GM12891 (cell line): Measurements from ENCODE around the gene PRLR.

ENCODE experiments used
- PAX5 ChIP-seq: IDR thresholded peaks from 2 replicates; pipeline ENCODE4 v1.6.1; 2011; ENCODE audit warnings: low read length, moderate library complexity, mild to moderate bottlenecking; ENCODE audit not compliant: insufficient read depth, severe bottlenecking
- POLR2A ChIP-seq: IDR thresholded peaks from 2 replicates; pipeline ENCODE4 v1.6.1; 2011; ENCODE audit warnings: low read depth, low read length, control low read depth
- POLR2AphosphoS5 ChIP-seq: IDR thresholded peaks from 2 replicates; pipeline ENCODE4 v1.6.1; 2011; ENCODE audit warnings: low read depth, low read length, control low read depth
- POU2F2 ChIP-seq: IDR thresholded peaks from 2 replicates; pipeline ENCODE4 v1.6.1; 2011; ENCODE audit warnings: low read depth, mild to moderate bottlenecking, control low read depth, low read length, moderate library complexity
- TAF1 ChIP-seq: IDR thresholded peaks from 2 replicates; pipeline ENCODE4 v1.6.1; 2011; ENCODE audit warnings: low read depth, low read length, control low read depth

DNA sequence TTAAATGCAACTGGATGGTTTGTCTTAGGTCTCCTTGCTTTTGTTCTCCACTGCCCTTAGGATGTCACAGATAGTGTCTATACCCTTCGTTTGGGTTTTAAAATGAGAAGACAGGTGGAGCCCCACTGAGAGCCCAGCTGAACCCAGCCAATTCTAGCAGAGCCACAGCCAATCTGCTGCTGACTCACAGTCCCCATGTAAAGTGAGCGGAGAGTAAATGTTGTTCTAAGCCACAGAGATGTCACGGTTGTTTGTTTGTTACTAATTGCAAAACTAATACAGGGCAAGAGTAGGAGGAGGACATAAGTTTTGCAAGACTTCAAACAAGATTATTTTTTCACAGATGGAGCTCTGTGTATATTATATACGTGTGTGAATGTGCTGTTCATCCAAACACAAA lies 132.1 kb downstream of the PRLR start:
- TF ChIP-seq POLR2A = no peak
- TF ChIP-seq PAX5 = no peak
- no peak for TF ChIP-seq POLR2AphosphoS5
- no peak for TF ChIP-seq TAF1
- TF ChIP-seq POU2F2 = no peak
